GM12874 (cell line): ENCODE data around the gene STRA6.

Experiments
- TF ChIP-seq, protein P1 (sequence below): IDR thresholded peaks from 2 replicates; pipeline ENCODE4 v1.5.1; 2011; ENCODE audit warnings: low read depth, mild to moderate bottlenecking, control low read depth, low read length, moderate library complexity; ENCODE audit not compliant: insufficient read depth

STRA6 gene

GRCh38 chr15:74225928-74226327 is 23.3 kb upstream of the STRA6 start:
- TF ChIP-seq, protein P1, sequence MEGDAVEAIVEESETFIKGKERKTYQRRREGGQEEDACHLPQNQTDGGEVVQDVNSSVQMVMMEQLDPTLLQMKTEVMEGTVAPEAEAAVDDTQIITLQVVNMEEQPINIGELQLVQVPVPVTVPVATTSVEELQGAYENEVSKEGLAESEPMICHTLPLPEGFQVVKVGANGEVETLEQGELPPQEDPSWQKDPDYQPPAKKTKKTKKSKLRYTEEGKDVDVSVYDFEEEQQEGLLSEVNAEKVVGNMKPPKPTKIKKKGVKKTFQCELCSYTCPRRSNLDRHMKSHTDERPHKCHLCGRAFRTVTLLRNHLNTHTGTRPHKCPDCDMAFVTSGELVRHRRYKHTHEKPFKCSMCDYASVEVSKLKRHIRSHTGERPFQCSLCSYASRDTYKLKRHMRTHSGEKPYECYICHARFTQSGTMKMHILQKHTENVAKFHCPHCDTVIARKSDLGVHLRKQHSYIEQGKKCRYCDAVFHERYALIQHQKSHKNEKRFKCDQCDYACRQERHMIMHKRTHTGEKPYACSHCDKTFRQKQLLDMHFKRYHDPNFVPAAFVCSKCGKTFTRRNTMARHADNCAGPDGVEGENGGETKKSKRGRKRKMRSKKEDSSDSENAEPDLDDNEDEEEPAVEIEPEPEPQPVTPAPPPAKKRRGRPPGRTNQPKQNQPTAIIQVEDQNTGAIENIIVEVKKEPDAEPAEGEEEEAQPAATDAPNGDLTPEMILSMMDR, result no peak

DNA sequence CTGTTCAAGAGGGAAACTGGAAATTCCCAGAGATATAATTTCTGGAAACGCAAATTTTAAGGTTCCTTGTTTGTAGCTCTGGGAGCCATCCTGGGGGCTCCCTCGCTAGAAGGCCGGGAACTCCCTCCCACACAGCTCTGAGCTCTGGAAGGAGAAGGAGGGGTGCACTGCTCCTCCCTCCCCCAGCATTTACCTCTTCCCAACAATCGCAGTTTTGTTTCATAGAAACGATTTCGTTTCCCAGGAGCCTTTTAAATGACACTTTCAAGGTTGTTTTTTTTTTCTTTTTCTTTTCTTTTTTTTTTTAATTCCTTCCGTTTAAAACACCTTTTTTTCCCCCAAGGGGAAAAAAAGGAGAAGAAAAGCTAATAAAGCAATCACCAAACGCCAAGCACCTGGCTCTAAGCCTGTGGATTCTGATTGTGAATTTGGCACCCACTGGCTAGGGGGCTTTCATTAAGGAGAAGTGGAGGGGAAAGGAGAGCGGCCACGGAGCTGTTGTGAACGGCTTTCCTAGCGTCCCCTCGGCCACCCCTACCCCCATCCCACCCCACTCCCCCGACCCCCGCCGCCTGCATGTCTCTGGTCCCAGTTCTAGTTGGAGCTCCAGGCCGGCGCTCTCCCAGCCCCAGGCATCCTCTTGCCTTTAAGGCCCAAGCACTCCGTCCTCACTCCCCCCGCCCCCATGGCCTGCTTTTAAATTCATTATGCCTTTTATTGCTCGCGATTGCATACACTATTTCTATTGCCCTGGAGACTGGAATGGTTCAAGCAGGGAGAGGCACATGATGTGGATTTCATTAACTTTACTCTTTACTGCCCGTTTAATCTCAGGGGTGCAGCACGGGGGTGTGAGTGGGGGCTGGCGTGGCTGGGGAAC is 19.9 kb upstream of the STRA6 start:
- TF ChIP-seq, protein P1, result no peak

DNA sequence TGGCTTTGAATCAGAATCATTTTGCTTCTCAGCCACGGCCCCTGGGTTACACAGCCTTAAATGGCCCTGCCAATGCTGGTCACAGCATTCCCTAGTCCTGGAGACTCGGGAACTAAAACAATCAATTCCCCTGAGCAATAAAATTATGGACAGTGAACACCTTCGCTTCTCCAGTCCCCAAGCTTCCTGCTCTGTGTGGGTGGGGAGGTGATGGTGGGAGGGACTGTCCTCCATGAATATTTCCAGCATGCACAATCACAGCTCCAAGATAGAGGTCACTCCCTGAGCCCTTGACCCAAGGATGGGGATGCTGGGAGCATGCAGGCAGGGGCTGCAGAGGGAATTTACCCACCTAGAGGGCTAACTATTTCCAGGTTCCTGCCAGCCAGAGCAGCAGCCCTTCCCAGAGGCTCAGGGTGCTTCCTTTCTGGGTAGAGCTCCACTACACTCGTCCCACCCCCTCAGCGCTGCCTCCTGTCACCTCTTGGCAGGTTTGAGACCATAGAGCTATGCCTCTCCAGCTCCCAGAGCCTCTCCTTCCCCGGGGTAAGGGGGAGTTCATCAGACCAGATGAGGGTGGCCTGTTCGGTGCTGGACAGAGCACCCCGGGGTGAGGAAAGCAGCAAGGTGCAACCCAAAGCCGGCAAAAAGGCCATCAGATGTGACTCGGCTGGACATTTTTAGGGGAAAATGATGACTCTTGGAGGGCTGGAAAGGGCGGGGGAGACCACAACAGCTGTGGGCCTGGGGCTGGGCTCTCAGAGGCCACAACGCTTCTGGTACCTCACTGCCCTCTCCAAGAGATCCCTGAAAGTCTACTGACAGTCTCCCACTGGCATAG is 19.0 kb upstream of the STRA6 start:
- TF ChIP-seq, protein P1, result no peak

- TF ChIP-seq, protein P1, result no peak
These were observed 18.1 kb upstream of the STRA6 start for GRCh38 chr15:74220475-74221248.

DNA sequence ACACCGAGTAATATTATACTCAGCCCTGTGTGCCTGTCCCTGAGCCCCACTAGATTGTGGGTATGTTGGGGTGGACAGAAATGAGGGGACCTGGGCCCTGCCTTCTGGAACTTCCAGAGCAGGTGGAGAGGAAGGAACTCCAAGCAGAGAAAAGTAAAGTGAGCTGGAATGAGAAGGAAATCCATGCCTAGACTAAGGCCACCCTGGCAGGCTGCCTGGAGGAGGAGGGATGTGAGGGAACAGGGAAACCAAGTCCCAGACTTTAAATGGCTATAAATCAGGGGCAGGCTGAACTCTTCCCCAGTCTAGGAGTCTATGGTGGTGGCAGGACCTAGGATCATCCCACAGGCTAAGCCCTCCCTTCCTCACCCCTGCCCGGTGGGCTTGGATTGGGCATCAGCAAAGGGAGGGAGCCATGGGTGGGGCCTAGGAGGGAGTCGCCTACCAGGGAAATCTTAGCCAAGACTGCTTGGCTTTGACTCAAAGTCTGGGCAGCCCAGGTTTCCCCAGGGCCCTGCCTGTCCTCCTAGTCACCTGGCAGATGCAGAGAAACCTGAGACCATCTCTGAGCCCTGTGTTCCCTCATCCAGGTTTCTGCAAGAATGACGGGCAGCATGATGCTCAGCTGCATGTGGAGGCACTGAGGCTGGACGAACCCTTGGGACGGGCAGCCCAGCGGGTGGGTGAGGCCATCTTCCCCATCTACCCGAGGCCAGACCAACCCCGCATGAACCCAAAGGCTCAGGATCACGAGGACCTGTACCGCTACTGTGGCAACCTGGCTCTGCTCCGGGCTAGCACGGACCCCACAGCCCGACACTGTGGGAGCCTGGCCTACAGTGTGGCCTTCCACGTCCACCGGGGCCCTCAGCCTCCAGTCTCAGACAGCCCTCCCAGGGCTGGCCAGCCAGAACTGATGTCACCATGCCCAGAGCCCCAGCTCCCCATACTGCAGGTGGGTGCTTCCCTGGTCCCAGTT is 15.6 kb upstream of the STRA6 start:
- TF ChIP-seq, protein P1, result no peak

DNA sequence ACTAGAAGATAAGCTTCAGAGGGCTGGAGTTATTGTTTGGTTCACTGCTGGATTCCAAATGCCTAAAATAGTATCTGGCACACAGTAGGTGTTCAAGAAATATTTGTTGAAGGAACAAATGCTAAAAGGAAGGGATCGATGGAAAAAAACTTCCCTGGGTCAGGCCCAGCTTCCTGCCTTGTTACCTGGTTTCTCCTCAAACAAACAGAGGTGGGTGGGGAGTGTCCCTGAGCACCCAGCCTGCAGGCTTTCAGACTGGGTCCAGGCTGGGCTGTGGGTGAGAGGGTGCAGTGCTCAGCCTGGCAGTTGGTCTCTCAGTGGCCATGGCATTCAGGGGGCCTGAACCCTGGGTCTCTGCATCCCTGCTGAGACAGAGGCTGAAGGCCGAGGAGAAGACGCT is 14.4 kb upstream of the STRA6 start:
- TF ChIP-seq, protein P1, result no peak
